Ecto neural progenitor cell (in vitro differentiated cells): ENCODE results near the gene USP9X.
"Not testable (repeated sequence)": the region's sequence is repeated elsewhere in the genome, so short reads cannot be mapped to it uniquely, and the experiment has no call there.

Experiments
- DNase-seq: peaks from one replicate; pipeline ENCODE4 v3.0.0-alpha.2; 2018; ENCODE audit warnings: low spot score

The USP9X gene

DNA sequence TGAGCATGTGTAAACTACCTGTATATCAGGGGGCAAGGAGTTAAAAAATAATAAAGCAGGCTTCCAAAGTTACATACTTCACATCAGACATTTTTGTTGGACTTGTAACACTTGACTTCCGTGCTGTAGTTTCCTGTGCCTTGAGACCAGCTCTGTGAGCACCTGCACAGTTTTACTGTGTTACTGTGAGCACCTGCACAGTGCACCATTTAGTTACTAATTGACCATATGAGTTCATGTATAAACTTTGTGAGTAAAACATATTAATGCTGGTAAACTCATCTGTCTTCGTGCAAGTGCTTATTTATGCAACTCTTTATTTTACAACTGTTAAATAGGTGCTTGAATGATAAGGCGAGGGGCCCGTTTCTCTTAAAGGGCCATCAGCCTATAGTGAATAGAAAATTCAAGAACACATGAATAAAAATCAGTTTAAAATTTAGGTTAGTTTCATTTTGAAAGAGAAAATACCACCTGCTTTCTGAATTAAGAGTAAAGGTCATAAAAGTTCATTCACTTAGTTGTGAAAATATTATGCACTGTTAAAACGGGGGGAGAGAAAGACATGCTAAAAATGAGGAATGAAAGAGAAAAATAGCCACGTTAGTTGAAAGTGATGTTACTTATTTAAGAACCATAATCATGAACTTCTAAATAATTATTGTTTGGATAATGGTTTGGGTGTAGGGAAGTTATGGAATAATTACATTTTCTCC, 42.4 kb downstream of the USP9X start:
- no peak for DNase-seq

- DNase-seq: no peak
These were observed 43.7 kb downstream of the USP9X start for GRCh38 chrX:41128955-41129354.

GRCh38 chrX:41131766-41132165, 46.5 kb downstream of the USP9X start:
- DNase-seq: no peak

GRCh38 chrX:41133551-41133950, 48.3 kb downstream of the USP9X start:
- DNase-seq: no peak

DNA sequence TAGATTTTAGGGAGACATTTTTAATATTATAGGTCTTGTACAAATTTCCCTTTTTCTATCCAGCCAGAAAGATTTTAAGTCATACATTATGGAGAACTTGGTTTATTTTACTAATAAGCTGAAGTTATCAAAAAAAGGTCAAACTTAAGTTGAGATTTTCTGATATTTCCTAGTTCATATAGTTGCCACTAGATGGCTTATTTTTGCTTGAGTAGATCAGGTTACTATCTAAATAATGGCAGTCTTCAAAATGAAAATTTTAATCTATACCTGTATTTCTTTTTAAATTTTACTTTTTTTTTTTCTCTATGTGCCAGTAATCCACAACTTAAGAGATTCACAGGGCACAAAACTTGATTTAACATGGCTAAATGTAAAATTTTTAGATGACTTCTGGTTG, 52.3 kb downstream of the USP9X start:
- DNase-seq: no peak

DNA sequence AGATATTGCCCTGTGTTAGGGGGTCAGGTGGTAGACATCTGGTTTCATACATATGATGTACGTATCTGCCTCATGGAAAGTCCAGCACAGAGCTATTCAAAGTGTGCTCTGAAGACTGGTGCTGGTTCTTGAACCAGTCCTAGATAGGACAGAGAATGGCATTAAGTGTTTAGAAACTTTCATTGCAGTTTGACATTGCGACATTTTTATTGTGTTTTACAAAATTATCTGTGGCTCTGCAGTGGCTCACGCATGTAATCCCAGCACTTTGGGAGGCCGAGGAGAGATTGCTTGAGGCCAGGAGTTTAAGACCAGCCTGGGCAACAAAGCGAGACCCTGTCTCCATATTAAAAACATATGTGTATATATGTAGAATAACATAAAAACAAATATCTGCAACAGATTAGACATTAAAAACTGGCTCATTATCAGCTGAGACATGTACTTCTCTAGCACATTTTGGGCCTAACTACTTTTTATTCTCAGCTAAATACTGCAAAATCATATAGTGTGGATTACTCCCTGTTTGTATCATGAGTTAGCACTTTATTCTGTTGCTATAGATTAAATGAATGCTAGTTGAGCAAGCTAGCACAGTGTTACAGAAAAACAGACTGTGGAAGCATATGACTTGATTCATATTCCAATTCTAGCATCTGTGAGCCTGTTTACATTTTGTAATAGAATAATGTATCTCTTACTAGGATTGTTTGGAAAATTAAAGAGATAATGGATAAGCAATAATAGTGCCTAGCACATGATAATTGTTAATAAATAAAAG, 57.1 kb downstream of the USP9X start:
- no peak for DNase-seq

- no peak for DNase-seq
These were observed 59.6 kb downstream of the USP9X start for GRCh38 chrX:41144873-41145272.

DNA sequence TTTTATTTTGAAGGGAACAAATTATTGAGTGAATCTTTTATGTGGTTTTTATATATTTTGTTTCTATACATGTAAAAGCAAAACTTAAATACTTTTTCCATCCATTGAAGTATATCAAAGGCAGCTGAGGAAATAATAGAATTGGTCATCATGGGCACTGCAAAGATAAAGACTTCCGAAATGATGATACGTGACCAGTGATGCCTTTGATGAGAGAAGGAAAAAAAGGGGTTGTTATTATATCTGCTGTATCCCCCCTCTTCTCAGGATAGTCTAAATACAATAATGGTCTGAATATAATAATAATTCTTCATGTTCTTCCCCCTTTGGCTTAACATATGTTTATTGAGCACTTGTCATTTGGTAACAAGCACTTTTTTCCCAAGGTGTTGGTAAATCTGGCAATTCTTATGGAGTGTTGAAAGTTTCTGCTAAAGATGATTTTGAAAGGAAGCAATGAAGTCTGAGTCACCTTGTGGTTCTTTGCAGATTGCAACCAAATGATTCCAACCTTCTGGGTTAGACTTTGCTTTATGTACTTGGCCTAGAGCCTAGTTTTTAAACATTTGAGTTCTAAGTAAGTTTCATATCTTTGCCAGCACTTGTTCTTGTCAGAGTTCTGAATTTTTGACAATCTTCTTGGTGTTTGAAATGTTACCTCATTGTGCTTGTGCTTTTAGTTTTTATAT, 60.8 kb downstream of the USP9X start:
- no peak for DNase-seq

- no peak for DNase-seq
These were observed 63.3 kb downstream of the USP9X start for GRCh38 chrX:41148553-41148952.

- DNase-seq: no peak
These were observed 64.8 kb downstream of the USP9X start for GRCh38 chrX:41150043-41150442.

GRCh38 chrX:41151726-41152125, 66.5 kb downstream of the USP9X start:
- not testable (repeated sequence) for DNase-seq

DNA sequence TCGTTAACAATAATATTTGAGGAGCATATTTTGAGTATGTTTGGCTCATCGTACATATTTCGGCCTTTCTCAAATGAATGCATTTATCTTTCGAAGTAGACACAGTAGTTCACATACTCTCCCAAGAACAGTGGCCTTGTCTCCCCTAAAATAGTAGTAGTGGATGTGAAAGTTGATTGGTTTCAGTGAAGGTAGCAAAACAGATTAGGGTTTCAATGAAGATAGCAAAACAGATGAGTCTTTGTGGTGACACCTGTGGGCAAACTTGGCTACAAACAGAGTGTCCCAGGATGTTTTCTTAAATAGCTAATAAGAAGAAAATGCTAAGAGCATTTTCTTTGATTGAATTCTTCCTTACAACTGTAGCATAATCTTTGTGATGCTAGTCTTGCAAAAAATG, 67.0 kb downstream of the USP9X start:
- no peak for DNase-seq

DNA sequence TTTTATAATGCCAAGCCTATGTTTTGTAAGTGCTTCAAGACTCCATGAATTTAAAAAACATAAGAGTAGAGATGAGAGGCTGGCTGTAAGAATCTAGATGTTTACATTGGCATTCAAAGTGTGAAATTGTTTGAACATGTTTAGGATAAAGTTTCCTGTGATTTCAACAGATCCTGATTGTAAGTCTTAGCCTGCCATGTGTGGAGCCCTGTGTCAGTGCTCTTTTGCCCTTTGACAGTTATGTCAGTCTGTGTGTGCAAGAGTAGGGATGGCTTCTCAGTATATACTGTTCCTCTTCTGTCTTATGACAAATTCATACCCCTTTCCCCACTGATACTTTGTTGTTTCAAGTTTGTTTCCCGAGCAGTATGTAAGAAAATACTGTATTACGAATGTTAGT, 68.2 kb downstream of the USP9X start:
- no peak for DNase-seq

- DNase-seq: no peak
These were observed 68.7 kb downstream of the USP9X start for GRCh38 chrX:41153957-41154356.

DNA sequence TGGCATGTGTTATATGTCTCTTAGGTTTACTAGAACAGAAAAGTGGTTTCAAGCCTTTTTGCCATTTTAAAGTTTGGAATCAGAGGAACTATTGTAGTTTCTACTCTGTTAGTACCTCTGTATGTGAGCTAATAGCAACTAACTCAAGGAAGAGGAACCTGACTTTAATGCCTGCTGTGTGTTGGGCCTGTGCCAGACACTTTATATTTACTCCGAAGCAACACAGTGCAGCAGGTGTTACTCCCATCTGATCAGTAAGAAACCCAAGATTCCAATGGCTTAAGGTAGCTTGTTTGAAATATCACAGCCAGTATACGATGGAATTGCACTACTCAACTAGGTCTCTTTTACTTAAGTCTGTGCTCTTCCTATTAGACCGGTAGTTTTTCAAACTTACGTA, 79.2 kb downstream of the USP9X start:
- no peak for DNase-seq

GRCh38 chrX:41167888-41168287, 82.6 kb downstream of the USP9X start:
- no peak for DNase-seq

GRCh38 chrX:41176263-41176662, 91.0 kb downstream of the USP9X start:
- no peak for DNase-seq

- no peak for DNase-seq
These were observed 92.1 kb downstream of the USP9X start for GRCh38 chrX:41177297-41177696.

GRCh38 chrX:41178201-41178600, 93.0 kb downstream of the USP9X start:
- DNase-seq: no peak

- no peak for DNase-seq
These were observed 95.1 kb downstream of the USP9X start for GRCh38 chrX:41180194-41180908.

GRCh38 chrX:41184312-41184711, 99.1 kb downstream of the USP9X start:
- no peak for DNase-seq

GRCh38 chrX:41186946-41187345, 101.7 kb downstream of the USP9X start:
- not testable (repeated sequence) for DNase-seq
